ENCODE data around the gene ZNF57. TPM values are rescaled to one million over a fixed set of nuclear protein-coding genes. Genes with fewer than 3 reads are reported as not detected.

The ZNF57 gene
- polyA plus RNA-seq, 1 of the 3 experiments (the other 2 are of a cell fraction) = 2.1 TPM

GRCh38 chr19:2950286-2951124 is 49.8 kb downstream of the ZNF57 start:
- Histone ChIP-seq H3K36me3 (replicated peaks in 1 of 2; ENCODE audit: control insufficient read depth in 1 of 2, insufficient read depth in 2 of 2, low read length in 1 of 2) (peaks cover 0 to 7% of the 10 kb centered on the region in 2 experiments), H3K9ac (peak overlapping the region; percentile 89), H3K79me2 (ENCODE audit: insufficient read depth) (peaks cover 16% of the 10 kb centered on the region), H3F3A (replicated peaks; ENCODE audit: insufficient read depth) (peaks cover 20% of the 10 kb centered on the region), H4K20me1 (ENCODE audit: insufficient read depth) (no peaks in the 10 kb centered on the region), H3K9me3 (no peaks in the 10 kb centered on the region), H3K27me3 (ENCODE audit: insufficient read depth) (no peaks in the 10 kb centered on the region), H3K4me1 (ENCODE audit: control insufficient read depth in 1 of 2, insufficient read depth in 2 of 2, low read depth in 1 of 2, low read length in 1 of 2) (peaks cover 4 to 9% of the 10 kb centered on the region in 2 experiments; a peak in 2 of 4 replicates), H3K27ac (ENCODE audit: low read depth in 2 of 2, low read length in 1 of 2) (peak overlapping the region; percentile 79 to 96), H3K9me2 (no peaks in the 10 kb centered on the region), H3K4me2 (peak overlapping the region; percentile 98), H2AFZ (ENCODE audit: low read depth) (0 out of 2 replicates have a peak overlapping the region, but pooled peaks have one; percentile 62), H3K4me3 (ENCODE audit: low read depth in 2 of 2, low read length in 1 of 2) (peak overlapping the region; percentile 73 to 90)
- ChIA-PET POLR2A (interaction anchor here (0.6 to 1.9 kb wide), 13 partner anchors 12 to 846 kb away, joined by 3 to 9 read pairs (median 3); partner anchors contain the start of genes MRPL54, ZNF555 and ZNF57), CTCF (interaction anchor here (0.6 to 5.1 kb wide), 32 partner anchors 9 to 302 kb away, joined by 3 to 60 read pairs (median 6); partner anchors contain the start of genes CELF5, ZNF554 and ZNF556)
- DNase-seq = peak; percentile 94
- TF ChIP-seq POLR2AphosphoS5 (IDR thresholded peaks at IDR 0.05; ENCODE audit: low read depth, low read length) = peak; percentile 97
- no peak for TF ChIP-seq USF1 (IDR thresholded peaks at IDR 0.05; ENCODE audit: borderline replicate concordance, low read depth)
- peak; percentile 20; the same call in 1 of the 2 replicates for TF ChIP-seq SIN3A (IDR thresholded peaks at IDR 0.05; ENCODE audit: borderline replicate concordance, low read depth, low read length)
- TF ChIP-seq ZBTB33 (IDR thresholded peaks at IDR 0.05; ENCODE audit: borderline replicate concordance, low read depth) = peak; percentile 63; the same call in 1 of the 2 replicates
- TF ChIP-seq MAX (IDR thresholded peaks at IDR 0.05; ENCODE audit: low read depth) = peak; percentile 33; the same call in 1 of the 2 replicates
- peak; percentile 78 for TF ChIP-seq ELF1 (IDR thresholded peaks at IDR 0.05)
- peak; percentile 95 for TF ChIP-seq PBX3 (IDR thresholded peaks at IDR 0.05)
- TF ChIP-seq YY1 (IDR thresholded peaks at IDR 0.05; ENCODE audit: low read depth) = peak; percentile 85
- TF ChIP-seq TAF1 (IDR thresholded peaks at IDR 0.05; ENCODE audit: borderline replicate concordance, low read depth, low read length) = peak; percentile 88
- peak; percentile 90 for TF ChIP-seq CHD2 (IDR thresholded peaks at IDR 0.05; ENCODE audit: low read length, partially characterized antibody)
- TF ChIP-seq RFX5 (IDR thresholded peaks at IDR 0.05; ENCODE audit: low read length) = no peak
- TF ChIP-seq REST (IDR thresholded peaks at IDR 0.05; ENCODE audit: low read depth, low read length) = peak; percentile 32; the same call in 1 of the 2 replicates
- TF ChIP-seq GABPA (IDR thresholded peaks at IDR 0.05; ENCODE audit: low read depth) = peak; percentile 99
- peak; percentile 73 for TF ChIP-seq NFIC (IDR thresholded peaks at IDR 0.05; ENCODE audit: borderline replicate concordance)
- no peak for TF ChIP-seq JUND (IDR thresholded peaks at IDR 0.05)
- 3% methylated on average over 32 of the region's 53 CpGs for WGBS (ENCODE audit: low lambda C conversion rate)

Data from SK-N-SH (cell line).